ENCODE data around the gene PLPP4.

DNA sequence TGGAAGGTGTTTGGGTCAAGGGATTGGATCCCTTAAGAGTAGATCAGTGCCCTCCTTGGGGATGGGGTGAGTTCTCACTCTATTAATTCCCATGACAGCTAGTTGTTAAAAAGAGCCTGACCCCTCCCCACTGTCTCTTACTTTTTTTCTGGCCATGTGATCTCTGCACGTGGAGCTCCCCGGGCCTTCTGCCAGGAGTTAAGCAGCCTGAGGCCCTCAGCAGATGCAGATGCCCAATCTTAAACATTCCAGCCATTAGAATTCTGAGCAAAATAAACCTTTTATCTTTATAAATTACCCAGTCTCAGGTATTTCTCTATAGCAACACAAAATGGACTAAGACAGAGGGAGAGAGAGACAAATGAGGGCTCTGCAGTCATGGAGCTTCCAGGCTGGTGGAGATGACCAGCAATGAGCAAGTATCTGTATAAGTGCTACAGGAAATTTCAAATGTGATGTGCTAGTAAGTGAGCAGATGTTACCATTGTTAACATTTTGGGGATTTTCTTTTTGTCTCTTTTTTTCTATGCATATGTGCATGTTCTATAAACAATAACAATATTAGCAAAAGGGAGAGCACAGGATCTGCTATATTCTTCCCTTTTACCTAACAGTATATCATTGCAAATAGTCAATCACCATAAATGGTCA is 26.7 kb downstream of the PLPP4 start:
- TF ChIP-seq, protein P1, sequence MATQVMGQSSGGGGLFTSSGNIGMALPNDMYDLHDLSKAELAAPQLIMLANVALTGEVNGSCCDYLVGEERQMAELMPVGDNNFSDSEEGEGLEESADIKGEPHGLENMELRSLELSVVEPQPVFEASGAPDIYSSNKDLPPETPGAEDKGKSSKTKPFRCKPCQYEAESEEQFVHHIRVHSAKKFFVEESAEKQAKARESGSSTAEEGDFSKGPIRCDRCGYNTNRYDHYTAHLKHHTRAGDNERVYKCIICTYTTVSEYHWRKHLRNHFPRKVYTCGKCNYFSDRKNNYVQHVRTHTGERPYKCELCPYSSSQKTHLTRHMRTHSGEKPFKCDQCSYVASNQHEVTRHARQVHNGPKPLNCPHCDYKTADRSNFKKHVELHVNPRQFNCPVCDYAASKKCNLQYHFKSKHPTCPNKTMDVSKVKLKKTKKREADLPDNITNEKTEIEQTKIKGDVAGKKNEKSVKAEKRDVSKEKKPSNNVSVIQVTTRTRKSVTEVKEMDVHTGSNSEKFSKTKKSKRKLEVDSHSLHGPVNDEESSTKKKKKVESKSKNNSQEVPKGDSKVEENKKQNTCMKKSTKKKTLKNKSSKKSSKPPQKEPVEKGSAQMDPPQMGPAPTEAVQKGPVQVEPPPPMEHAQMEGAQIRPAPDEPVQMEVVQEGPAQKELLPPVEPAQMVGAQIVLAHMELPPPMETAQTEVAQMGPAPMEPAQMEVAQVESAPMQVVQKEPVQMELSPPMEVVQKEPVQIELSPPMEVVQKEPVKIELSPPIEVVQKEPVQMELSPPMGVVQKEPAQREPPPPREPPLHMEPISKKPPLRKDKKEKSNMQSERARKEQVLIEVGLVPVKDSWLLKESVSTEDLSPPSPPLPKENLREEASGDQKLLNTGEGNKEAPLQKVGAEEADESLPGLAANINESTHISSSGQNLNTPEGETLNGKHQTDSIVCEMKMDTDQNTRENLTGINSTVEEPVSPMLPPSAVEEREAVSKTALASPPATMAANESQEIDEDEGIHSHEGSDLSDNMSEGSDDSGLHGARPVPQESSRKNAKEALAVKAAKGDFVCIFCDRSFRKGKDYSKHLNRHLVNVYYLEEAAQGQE (tag by site-specific recombination; IDR thresholded peaks at IDR 0.05): no peak
- no peak for TF ChIP-seq ZNF76 (tag by site-specific recombination; IDR thresholded peaks at IDR 0.05; ENCODE audit: borderline replicate concordance, low read depth)
- TF ChIP-seq, protein P2, sequence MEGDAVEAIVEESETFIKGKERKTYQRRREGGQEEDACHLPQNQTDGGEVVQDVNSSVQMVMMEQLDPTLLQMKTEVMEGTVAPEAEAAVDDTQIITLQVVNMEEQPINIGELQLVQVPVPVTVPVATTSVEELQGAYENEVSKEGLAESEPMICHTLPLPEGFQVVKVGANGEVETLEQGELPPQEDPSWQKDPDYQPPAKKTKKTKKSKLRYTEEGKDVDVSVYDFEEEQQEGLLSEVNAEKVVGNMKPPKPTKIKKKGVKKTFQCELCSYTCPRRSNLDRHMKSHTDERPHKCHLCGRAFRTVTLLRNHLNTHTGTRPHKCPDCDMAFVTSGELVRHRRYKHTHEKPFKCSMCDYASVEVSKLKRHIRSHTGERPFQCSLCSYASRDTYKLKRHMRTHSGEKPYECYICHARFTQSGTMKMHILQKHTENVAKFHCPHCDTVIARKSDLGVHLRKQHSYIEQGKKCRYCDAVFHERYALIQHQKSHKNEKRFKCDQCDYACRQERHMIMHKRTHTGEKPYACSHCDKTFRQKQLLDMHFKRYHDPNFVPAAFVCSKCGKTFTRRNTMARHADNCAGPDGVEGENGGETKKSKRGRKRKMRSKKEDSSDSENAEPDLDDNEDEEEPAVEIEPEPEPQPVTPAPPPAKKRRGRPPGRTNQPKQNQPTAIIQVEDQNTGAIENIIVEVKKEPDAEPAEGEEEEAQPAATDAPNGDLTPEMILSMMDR (tag by site-specific recombination; IDR thresholded peaks at IDR 0.05): no peak
- no peak for TF ChIP-seq ZNF350 (tag by site-specific recombination; IDR thresholded peaks at IDR 0.05)
- TF ChIP-seq, protein P3, sequence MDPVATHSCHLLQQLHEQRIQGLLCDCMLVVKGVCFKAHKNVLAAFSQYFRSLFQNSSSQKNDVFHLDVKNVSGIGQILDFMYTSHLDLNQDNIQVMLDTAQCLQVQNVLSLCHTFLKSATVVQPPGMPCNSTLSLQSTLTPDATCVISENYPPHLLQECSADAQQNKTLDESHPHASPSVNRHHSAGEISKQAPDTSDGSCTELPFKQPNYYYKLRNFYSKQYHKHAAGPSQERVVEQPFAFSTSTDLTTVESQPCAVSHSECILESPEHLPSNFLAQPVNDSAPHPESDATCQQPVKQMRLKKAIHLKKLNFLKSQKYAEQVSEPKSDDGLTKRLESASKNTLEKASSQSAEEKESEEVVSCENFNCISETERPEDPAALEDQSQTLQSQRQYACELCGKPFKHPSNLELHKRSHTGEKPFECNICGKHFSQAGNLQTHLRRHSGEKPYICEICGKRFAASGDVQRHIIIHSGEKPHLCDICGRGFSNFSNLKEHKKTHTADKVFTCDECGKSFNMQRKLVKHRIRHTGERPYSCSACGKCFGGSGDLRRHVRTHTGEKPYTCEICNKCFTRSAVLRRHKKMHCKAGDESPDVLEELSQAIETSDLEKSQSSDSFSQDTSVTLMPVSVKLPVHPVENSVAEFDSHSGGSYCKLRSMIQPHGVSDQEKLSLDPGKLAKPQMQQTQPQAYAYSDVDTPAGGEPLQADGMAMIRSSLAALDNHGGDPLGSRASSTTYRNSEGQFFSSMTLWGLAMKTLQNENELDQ (tag by site-specific recombination; IDR thresholded peaks at IDR 0.05; ENCODE audit: low read depth): no peak
- TF ChIP-seq ZNF239 (tag by site-specific recombination; IDR thresholded peaks at IDR 0.05): no peak
- no peak for TF ChIP-seq ZNF610 (tag by site-specific recombination; IDR thresholded peaks at IDR 0.05; ENCODE audit: borderline replicate concordance)
- no peak for TF ChIP-seq ZNF274 (IDR thresholded peaks at IDR 0.05; ENCODE audit: low read length)
- no peak for TF ChIP-seq ZNF274 (tag by site-specific recombination; IDR thresholded peaks at IDR 0.05; ENCODE audit: borderline replicate concordance)
- TF ChIP-seq, protein P4, sequence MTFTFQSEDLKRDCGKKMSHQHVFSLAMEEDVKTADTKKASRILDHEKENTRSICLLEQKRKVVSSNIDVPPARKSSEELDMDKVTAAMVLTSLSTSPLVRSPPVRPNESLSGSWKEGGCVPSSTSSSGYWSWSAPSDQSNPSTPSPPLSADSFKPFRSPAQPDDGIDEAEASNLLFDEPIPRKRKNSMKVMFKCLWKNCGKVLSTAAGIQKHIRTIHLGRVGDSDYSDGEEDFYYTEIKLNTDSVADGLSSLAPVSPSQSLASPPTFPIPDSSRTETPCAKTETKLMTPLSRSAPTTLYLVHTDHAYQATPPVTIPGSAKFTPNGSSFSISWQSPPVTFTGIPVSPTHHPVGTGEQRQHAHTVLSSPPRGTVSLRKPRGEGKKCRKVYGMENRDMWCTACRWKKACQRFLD (tag by site-specific recombination; IDR thresholded peaks at IDR 0.05): no peak

All from HEK293 (cell line).